ENCODE data around the gene ZNF705A.
"Not testable (repeated sequence)": the region's sequence is repeated elsewhere in the genome, so short reads cannot be mapped to it uniquely, and the experiment has no call there.

DNA sequence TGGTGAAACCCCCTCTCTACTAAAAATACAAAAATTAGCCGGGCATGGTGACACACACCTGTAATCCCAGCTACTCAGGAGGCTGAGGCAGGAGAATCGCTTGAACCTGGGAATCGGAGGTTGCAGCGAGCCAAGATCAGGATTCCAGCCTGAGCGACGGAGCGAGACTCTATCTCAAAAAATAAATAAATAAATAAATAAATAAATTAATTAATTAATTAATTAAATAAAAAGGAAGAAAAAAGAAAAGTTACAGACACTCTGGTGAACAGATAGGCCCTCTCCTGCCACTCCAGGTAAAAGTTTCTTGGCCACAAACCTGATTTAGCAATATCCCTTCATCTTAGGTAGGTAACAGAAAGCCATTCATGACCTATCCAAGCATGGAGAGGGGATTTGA is 26.1 kb downstream of the ZNF705A start:
- TF ChIP-seq CTCF (IDR thresholded peaks at IDR 0.05); ZFX (IDR thresholded peaks at IDR 0.05; ENCODE audit: borderline replicate concordance): not testable (repeated sequence)
